Psoas muscle (tissue), 8 donors: ENCODE data around the gene ANKRD11. TPM values are rescaled to one million over a fixed set of nuclear protein-coding genes. Genes with fewer than 3 reads are reported as not detected.

Experiments
- ATAC-seq, 4 donors: fragments of 200-7000 bp; cut with Tn5 transposase; one replicate each; pipeline ENCODE4 v1.9.1; 2020; ENCODE audit warnings: moderate library complexity in 3 of 4, mild to moderate bottlenecking in 2 of 4
- DNase-seq, 2 donors: peaks; one replicate each; pipeline ENCODE4 v3.0.0-alpha.2; 2020
- H3K27ac ChIP-seq: fragments of 200-600 bp; one replicate; pipeline ENCODE4 v1.8.0; 2022
- H3K27me3 ChIP-seq, 3 donors: fragments of 200-600 bp in 1 of 3; one replicate each; pipeline versions ENCODE4 v1.6.1 to v1.8.0; 2013 to 2022; ENCODE audit warnings: low read length in 2 of 3, mild to moderate bottlenecking in 2 of 3, moderate library complexity in 1 of 3; ENCODE audit not compliant: insufficient read depth in 3 of 3
- H3K36me3 ChIP-seq, 2 donors: fragments of 200-600 bp in 1 of 2; one replicate each; pipeline versions ENCODE4 v1.6.1 to v1.8.0; 2013 to 2022; ENCODE audit warnings: low read depth in 1 of 2, mild to moderate bottlenecking in 1 of 2, moderate library complexity in 1 of 2; ENCODE audit not compliant: insufficient read depth in 1 of 2
- H3K4me1 ChIP-seq: fragments of 200-600 bp; one replicate; pipeline ENCODE4 v1.8.0; 2022
- H3K4me3 ChIP-seq: fragments of 200-600 bp; one replicate; pipeline ENCODE4 v1.8.0; 2022; ENCODE audit warnings: mild to moderate bottlenecking
- H3K9me3 ChIP-seq: fragments of 200-600 bp; one replicate; pipeline ENCODE4 v1.8.0; 2022
- WGBS, 3 donors: extraction: QIAGEN DNeasy Blood & Tissue Kit; methylation state at CpG; one replicate each; pipeline versions ENCODE4 v1.1.6 to v1.1.7; 2013; 5-methylcytosine and 5-hydroxymethylcytosine counted together
- intact Hi-C, 2 donors: fragments of 100-400 bp; cut with DNase I; formaldehyde crosslinking; loops; one replicate each; pipeline versions ENCODE4 v1.11.0 to v1.14.2; 2022
- polyA plus RNA-seq, 3 donors: library from polyadenylated mRNA; stranded (reverse); fragments of 200-250 nt; gene quantifications; one replicate each; pipeline ENCODE4 v1.2.3, GENCODE V29; 2013
- total RNA-seq, 4 donors: library from RNA; stranded (reverse); fragmentation: NEBNext Ultra II Directional in 2 of 4; extraction: Animal tissue kit (Norgen Biotek cat#: 25700) in 2 of 4; gene quantifications; one replicate each; pipeline versions ENCODE4 v1.2.1 to v1.2.4, GENCODE V29; 2021 to 2023
- TF ChIP-seq, protein P1 (sequence below): fragments of 200-600 bp; IDR thresholded peaks from one replicate; pipeline ENCODE4 v1.8.0; 2022; ENCODE audit warnings: antibody characterized with exemption
- donor health status: healthy with polysubstance abuse.
- donor health status: DM: no; HTN: no; CAD: no; lungs with moderate emphysema.
- donor health status: Bipolar disorder and iron deficiency.
- donor health status: healthy.
- donor health status: DM: yes; HTN: yes; CAD: no.
- donor health status: DM: no; HTN: no; CAD: no.
- donor health status: DM: no; HTN: no; CAD: no.
- donor health status: DM: yes; HTN: yes; CAD: no.

The ANKRD11 gene
- total and polyA plus RNA-seq, 7 donors = 22.3 to 72.8 (median 57.2) TPM

DNA sequence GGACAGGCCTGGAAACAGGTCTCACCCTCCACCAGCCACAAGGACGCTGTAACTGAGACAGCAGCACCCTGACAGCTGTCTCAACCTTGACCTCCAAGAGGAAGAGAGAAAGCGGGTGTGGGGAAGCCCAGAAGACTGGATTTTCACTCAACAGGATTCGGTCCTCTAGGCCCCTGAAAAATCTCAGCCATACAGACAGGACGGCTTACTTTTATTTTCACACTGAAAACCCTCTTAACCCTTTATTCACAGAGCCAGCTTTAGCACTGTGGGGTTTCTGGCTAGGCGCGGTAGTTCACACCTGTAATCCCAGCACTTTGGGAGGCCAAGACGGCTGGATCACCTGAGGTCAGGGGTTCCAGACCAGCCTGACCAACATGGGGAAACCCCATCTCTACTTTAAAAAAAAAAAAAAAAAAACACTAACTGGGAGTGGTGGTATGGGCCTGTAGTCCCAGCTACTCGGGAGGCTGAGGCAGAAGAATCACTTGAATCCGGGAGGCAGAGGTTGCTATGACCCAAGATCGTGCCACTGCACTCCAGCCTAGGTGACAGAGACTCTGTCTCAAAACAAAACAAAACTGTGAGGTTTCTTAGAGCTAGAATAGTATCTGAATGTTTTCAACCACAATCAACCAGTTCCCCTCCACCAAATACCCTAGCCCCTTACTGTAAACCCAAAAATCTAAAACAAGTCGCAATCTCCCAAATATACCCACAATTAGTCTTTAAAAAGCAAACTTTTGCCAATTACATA lies 5.3 kb downstream of the ANKRD11 start:
- TF ChIP-seq, protein P1, sequence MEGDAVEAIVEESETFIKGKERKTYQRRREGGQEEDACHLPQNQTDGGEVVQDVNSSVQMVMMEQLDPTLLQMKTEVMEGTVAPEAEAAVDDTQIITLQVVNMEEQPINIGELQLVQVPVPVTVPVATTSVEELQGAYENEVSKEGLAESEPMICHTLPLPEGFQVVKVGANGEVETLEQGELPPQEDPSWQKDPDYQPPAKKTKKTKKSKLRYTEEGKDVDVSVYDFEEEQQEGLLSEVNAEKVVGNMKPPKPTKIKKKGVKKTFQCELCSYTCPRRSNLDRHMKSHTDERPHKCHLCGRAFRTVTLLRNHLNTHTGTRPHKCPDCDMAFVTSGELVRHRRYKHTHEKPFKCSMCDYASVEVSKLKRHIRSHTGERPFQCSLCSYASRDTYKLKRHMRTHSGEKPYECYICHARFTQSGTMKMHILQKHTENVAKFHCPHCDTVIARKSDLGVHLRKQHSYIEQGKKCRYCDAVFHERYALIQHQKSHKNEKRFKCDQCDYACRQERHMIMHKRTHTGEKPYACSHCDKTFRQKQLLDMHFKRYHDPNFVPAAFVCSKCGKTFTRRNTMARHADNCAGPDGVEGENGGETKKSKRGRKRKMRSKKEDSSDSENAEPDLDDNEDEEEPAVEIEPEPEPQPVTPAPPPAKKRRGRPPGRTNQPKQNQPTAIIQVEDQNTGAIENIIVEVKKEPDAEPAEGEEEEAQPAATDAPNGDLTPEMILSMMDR = no peak
- H3K4me3 ChIP-seq = peak overlapping the region; percentile 27
- DNase-seq (peak in 1 of 2 donors; percentile 53), ATAC-seq (peak; percentile 56 to 71 (median 66))
- intact Hi-C loops = loop anchor here (5.0 to 10.0 kb wide), 3 partner anchors 38 to 153 kb away; no protein-coding TSS in a partner anchor
- no peaks in the 10 kb centered on the region for H3K27me3 ChIP-seq
- H3K4me1 ChIP-seq = peaks cover 83% of the 10 kb centered on the region
- peak overlapping the region; percentile 64 for H3K27ac ChIP-seq
- no peaks in the 10 kb centered on the region for H3K9me3 ChIP-seq
- 37 to 56% (median 45%) methylated on average over 11 of the region's 11 CpGs for WGBS, 3 donors
- H3K36me3 ChIP-seq = no peaks in the 10 kb centered on the region

DNA sequence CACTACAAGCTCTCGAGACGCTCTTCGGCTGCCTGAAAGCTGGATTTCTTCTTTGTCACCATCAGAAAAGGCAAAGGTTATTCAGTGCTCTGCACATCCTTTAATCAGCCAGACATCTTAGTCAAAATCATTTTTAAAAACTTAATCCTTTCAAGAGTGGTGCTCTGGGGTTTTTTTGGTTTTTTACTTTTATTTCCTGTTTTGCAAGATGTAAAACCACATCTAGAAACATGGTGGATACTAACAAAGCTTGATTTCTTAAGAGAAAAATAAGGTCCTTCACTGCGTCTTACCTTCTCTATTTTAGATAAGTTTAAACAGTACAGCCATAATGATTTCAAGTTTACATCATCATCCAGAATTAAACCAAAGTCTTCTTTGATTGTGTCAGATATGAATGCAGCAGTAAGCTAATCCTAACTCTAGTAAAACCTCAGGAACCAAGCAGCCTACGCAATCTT lies 6.3 kb downstream of the ANKRD11 start:
- WGBS, 3 donors = 70 to 79% (median 70%) methylated on average over 5 of the region's 5 CpGs
- Histone ChIP-seq H3K36me3 (no peaks in the 10 kb centered on the region), H3K4me1 (peaks cover 89% of the 10 kb centered on the region), H3K9me3 (no peaks in the 10 kb centered on the region), H3K27me3 (no peaks in the 10 kb centered on the region), H3K27ac (peak overlapping the region; percentile 64), H3K4me3 (no peak overlapping the region)
- intact Hi-C loops = loop anchor here (5.0 to 10.0 kb wide), 2 partner anchors 37 to 129 kb away; no protein-coding TSS in a partner anchor
- DNase-seq (no peak), ATAC-seq (peak in 3 of 4 donors; percentile 28 to 47 (median 32))
- TF ChIP-seq, protein P1 = no peak

DNA sequence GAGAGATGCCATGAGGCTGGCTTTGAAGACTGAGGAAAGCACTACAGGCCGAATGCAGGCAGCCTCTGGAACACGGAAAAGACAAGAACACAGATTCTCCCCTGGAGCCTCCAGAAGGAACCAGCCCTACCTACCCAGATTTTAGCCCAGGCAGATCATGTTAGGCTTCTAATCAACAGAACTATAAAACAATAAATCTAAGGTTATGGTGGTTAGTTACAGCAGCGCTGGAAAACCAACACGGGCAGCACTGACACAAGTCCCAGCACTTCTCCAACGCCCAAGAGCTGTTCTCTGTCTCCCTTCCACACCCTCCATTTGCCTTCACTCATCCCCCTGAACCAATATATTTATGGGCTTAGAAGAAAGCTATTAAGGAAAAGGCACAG lies 7.5 kb downstream of the ANKRD11 start:
- ATAC-seq = no peak
- no peaks in the 10 kb centered on the region for H3K9me3 ChIP-seq
- 44 to 63% (median 47%) methylated on average over 5 of the region's 5 CpGs for WGBS, 3 donors

DNA sequence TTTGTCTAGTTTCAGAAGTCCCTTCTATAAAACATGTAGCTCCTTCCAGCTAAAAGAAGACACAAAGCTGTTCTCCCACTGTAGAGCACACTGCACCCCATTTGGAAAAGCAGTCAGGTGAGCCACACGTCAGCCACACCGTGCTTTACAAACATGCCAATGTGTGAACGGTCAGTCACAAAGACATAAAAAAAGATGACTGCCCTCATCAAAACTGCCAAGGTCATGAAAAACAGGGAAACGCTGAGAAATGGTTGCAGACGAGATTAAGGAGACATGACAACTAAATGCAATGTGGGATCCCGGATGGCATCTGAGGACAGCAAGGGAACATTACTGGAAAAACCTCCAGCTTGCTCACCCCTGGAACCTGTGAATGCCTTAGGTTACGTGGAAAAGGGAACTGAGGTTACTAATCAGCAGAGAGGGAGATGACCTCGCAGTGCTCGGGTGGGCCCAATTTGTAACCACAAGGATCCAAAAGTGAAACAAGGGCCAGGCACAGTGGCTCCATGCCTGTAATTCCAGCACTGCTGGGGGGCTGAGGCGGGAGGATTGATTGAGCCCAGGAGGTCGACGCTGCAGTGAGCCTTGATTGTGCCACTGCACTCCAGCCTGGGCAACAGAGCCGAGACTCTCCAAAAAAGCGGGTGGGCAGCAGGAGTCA lies 8.1 kb downstream of the ANKRD11 start:
- ATAC-seq (peak in 2 of 4 donors; percentile 34 to 39), DNase-seq (peak in 1 of 2 donors; percentile 28)
- TF ChIP-seq, protein P1 = no peak
- no peaks in the 10 kb centered on the region for H3K36me3 ChIP-seq
- H3K4me1 ChIP-seq = peaks cover 87% of the 10 kb centered on the region
- H3K27ac ChIP-seq = peak overlapping the region; percentile 64
- intact Hi-C loops = loop anchor here (5.0 to 10.0 kb wide), 2 partner anchors 35 to 127 kb away; no protein-coding TSS in a partner anchor
- no peak overlapping the region for H3K4me3 ChIP-seq
- 35 to 49% (median 40%) methylated on average over 14 of the region's 14 CpGs for WGBS, 3 donors
- no peaks in the 10 kb centered on the region for H3K27me3 ChIP-seq
- H3K9me3 ChIP-seq = no peaks in the 10 kb centered on the region

More for the DNA sequence above, 7.5 kb downstream of the ANKRD11 start:
- Histone ChIP-seq H3K27ac (peak overlapping the region; percentile 64), H3K36me3 (no peaks in the 10 kb centered on the region), H3K27me3 (no peaks in the 10 kb centered on the region), H3K4me1 (peaks cover 91% of the 10 kb centered on the region), H3K4me3 (no peak overlapping the region)
- intact Hi-C loops = loop anchor here (5.0 to 10.0 kb wide), 2 partner anchors 36 to 128 kb away; no protein-coding TSS in a partner anchor
- DNase-seq = no peak
- TF ChIP-seq, protein P1 = no peak
